OCI-LY3 (cell line): ENCODE results near the gene RFX2.

Experiments
- CTCF ChIP-seq: fragments of 200-600, 300-600 bp; sonication (generic); IDR thresholded peaks from 2 replicates; pipeline ENCODE4 v1.5.1; 2014; ENCODE audit warnings: antibody characterized with exemption, low read length, low read depth
- EZH2phosphoT487 ChIP-seq: fragments of 200-600 bp; shearing (Covaris generic); IDR thresholded peaks from 2 replicates; pipeline ENCODE4 v1.6.1; 2018; ENCODE audit warnings: antibody characterized with exemption, mixed run types, low read depth

DNA sequence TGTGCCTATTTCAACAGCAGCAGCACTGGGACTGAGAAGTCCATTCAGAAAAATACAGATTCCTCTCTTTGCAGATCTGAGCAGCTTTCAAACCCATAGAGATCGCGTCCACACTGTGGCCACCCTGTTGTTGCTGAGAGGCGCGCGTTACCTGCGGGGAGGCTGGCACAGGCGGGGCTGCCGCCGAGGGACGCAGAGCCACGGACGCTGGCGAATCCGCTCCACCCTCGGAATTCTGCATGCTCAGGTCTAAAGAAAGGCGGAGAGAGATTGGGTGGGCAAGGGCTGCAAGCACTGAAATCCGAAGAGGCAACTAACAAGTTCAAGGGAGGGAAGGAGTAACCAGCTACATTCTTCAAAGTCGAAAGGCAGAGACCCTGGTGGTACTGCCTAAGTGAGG lies 63.0 kb downstream of the RFX2 start:
- TF ChIP-seq CTCF (no peak), EZH2phosphoT487 (no peak)
